GM23248 (cell line): ENCODE results near the gene DLST. TPM values are rescaled to one million over a fixed set of nuclear protein-coding genes. Genes with fewer than 3 reads are reported as not detected.
A peak's percentile ranks its signal among the peaks of the same experiment; 100 is the strongest.

Experiments
- DNase-seq: peaks from one replicate; pipeline ENCODE4 v3.0.0-alpha.2; 2015
- H2AFZ ChIP-seq: fragments of 200-600 bp; sonication (generic); 2 replicates; pipeline ENCODE4 v1.6.1; 2016; ENCODE audit warnings: antibody characterized with exemption
- H3F3A ChIP-seq: fragments of 200-600 bp; sonication (generic); 2 replicates; pipeline ENCODE4 v1.6.1; 2016; ENCODE audit warnings: mild to moderate bottlenecking, antibody characterized with exemption, mixed run types; ENCODE audit not compliant: insufficient read depth
- H3K27ac ChIP-seq: fragments of 200-600 bp; sonication (generic); 2 replicates; pipeline ENCODE4 v1.5.1; 2016; ENCODE audit warnings: mild to moderate bottlenecking
- H3K27me3 ChIP-seq: fragments of 200-600 bp; sonication (generic); replicated peaks from 2 replicates; pipeline ENCODE4 v1.6.1; 2016; ENCODE audit warnings: mild to moderate bottlenecking; ENCODE audit not compliant: insufficient read depth
- H3K36me3 ChIP-seq: fragments of 200-600 bp; sonication (generic); 2 replicates; pipeline ENCODE4 v1.6.1; 2016; ENCODE audit warnings: low read depth, mild to moderate bottlenecking
- H3K4me1 ChIP-seq: fragments of 200-600 bp; sonication (generic); 2 replicates; pipeline ENCODE4 v1.6.1; 2016; ENCODE audit warnings: mild to moderate bottlenecking; ENCODE audit not compliant: insufficient read depth
- H3K4me2 ChIP-seq: fragments of 200-600 bp; sonication (generic); one replicate; pipeline ENCODE4 v1.6.1; 2016; ENCODE audit warnings: mild to moderate bottlenecking; ENCODE audit not compliant: unreplicated experiment
- H3K4me3 ChIP-seq: fragments of 200-600 bp; sonication (generic); 2 replicates; pipeline ENCODE4 v1.5.1; 2016; ENCODE audit warnings: mild to moderate bottlenecking
- H3K79me2 ChIP-seq: fragments of 200-600 bp; sonication (generic); 2 replicates; pipeline ENCODE4 v1.6.1; 2016; ENCODE audit warnings: mild to moderate bottlenecking; ENCODE audit not compliant: insufficient read depth
- H3K9ac ChIP-seq: fragments of 200-600 bp; sonication (generic); 2 replicates; pipeline ENCODE4 v1.6.1; 2016; ENCODE audit warnings: mild to moderate bottlenecking
- H3K9me2 ChIP-seq: fragments of 200-600 bp; sonication (generic); 2 replicates; pipeline ENCODE4 v1.6.1; 2016; ENCODE audit warnings: mixed run types, mild to moderate bottlenecking, moderate library complexity; ENCODE audit not compliant: insufficient read depth
- H3K9me3 ChIP-seq: fragments of 200-600 bp; sonication (generic); one replicate; pipeline ENCODE4 v1.6.1; 2017; ENCODE audit warnings: low read depth
- H4K20me1 ChIP-seq: fragments of 200-600 bp; sonication (generic); 2 replicates; pipeline ENCODE4 v1.6.0; 2016; ENCODE audit not compliant: insufficient read depth
- EZH2 ChIP-seq: fragments of 200-600 bp; sonication (generic); IDR thresholded peaks from 2 replicates; pipeline ENCODE4 v1.6.1; 2018; ENCODE audit warnings: antibody characterized with exemption, mild to moderate bottlenecking; ENCODE audit not compliant: insufficient read depth, poor library complexity, severe bottlenecking
- EZH2phosphoT487 ChIP-seq: fragments of 200-600 bp; sonication (generic); IDR thresholded peaks from 2 replicates; pipeline ENCODE4 v1.6.1; 2018; ENCODE audit warnings: antibody characterized with exemption, moderate library complexity, mild to moderate bottlenecking, low read depth; ENCODE audit not compliant: insufficient read depth
- WGBS, 2 experiments: methylation state at CpG; one replicate each; pipeline ENCODE4 v1.1.6; 2015 to 2017; ENCODE audit warnings: low lambda C conversion rate in 2 of 2, low coverage in 1 of 2; ENCODE audit errors: missing lambda C conversion rate in 2 of 2; 5-methylcytosine and 5-hydroxymethylcytosine counted together
- in situ Hi-C: fragments of 300-500 bp; cut with MboI; formaldehyde crosslinking; loops from 2 replicates; pipeline ENCODE4 v1.15.0; 2020
- polyA plus RNA-seq: library from polyadenylated mRNA; unstranded; fragments of >200 nt; fragmentation: Nextera tagmentation; extraction: Ambion mirVana; gene quantifications from 2 replicates; pipeline ENCODE4 v1.2.1, GENCODE V29; 2016
- total RNA-seq: library from RNA; depleted of rRNA; stranded (reverse); fragments of >200 nt; shearing (Covaris generic); gene quantifications from 2 replicates; pipeline ENCODE4 v1.2.3, GENCODE V29; 2014

DLST gene
- total and polyA plus RNA-seq, 2 experiments from 2014 or later: 11.8 to 60.8 TPM

GRCh38 chr14:74856366-74856765, 25.4 kb upstream of the DLST start:
- H3F3A ChIP-seq: peaks cover 42% of the 10 kb centered on the region
- DNase-seq: no peak
- H3K79me2 ChIP-seq: no peaks in the 10 kb centered on the region
- 97 to 100% methylated on average over 1 of the region's 1 CpG for WGBS, 2 experiments
- no peaks in the 10 kb centered on the region for H3K27me3 ChIP-seq
- H3K27ac ChIP-seq: no peak overlapping the region
- no peaks in the 10 kb centered on the region for H3K36me3 ChIP-seq
- no peak overlapping the region for H3K4me2 ChIP-seq
- peaks cover 33% of the 10 kb centered on the region for H3K4me1 ChIP-seq
- H4K20me1 ChIP-seq: no peaks in the 10 kb centered on the region
- no peaks in the 10 kb centered on the region for H3K9me2 ChIP-seq
- TF ChIP-seq EZH2phosphoT487: no peak
- TF ChIP-seq EZH2: no peak
- H3K4me3 ChIP-seq: no peak overlapping the region
- H3K9ac ChIP-seq: no peak overlapping the region
- no peak overlapping the region for H2AFZ ChIP-seq
- H3K9me3 ChIP-seq: no peaks in the 10 kb centered on the region
- in situ Hi-C loops: no loop called here

- Histone ChIP-seq H3K27me3 (no peaks in the 10 kb centered on the region), H3K27ac (no peak overlapping the region), H2AFZ (no peak overlapping the region), H3K36me3 (no peaks in the 10 kb centered on the region), H3K9me2 (no peaks in the 10 kb centered on the region), H3K79me2 (no peaks in the 10 kb centered on the region), H3F3A (peaks cover 33% of the 10 kb centered on the region), H4K20me1 (no peaks in the 10 kb centered on the region), H3K4me2 (no peak overlapping the region), H3K4me1 (peaks cover 27% of the 10 kb centered on the region), H3K4me3 (no peak overlapping the region), H3K9me3 (no peaks in the 10 kb centered on the region), H3K9ac (no peak overlapping the region)
- TF ChIP-seq EZH2phosphoT487: no peak
- in situ Hi-C loops: no loop called here
- WGBS, 2 experiments: 4 to 10% methylated on average over 1 of the region's 1 CpG
- peak; percentile 55 for DNase-seq
Measured at GRCh38 chr14:74858022-74858421, 23.7 kb upstream of the DLST start.

GRCh38 chr14:74859757-74860552, 21.8 kb upstream of the DLST start:
- Histone ChIP-seq H3K9me2 (no peaks in the 10 kb centered on the region), H3K9ac (no peak overlapping the region), H4K20me1 (no peaks in the 10 kb centered on the region), H3F3A (peaks cover 16% of the 10 kb centered on the region; the same call in 1 of the 2 replicates), H3K27me3 (no peaks in the 10 kb centered on the region), H2AFZ (no peak overlapping the region), H3K4me1 (peaks cover 12% of the 10 kb centered on the region), H3K4me2 (no peak overlapping the region), H3K79me2 (no peaks in the 10 kb centered on the region), H3K27ac (no peak overlapping the region), H3K36me3 (no peaks in the 10 kb centered on the region), H3K4me3 (no peak overlapping the region), H3K9me3 (no peaks in the 10 kb centered on the region)
- in situ Hi-C loops: no loop called here
- WGBS, 2 experiments: 76 to 77% methylated on average over 10 of the region's 10 CpGs
- DNase-seq: no peak
- TF ChIP-seq EZH2phosphoT487 (no peak), EZH2 (no peak)

GRCh38 chr14:74860899-74861733, 20.6 kb upstream of the DLST start:
- no peak for TF ChIP-seq EZH2phosphoT487
- TF ChIP-seq EZH2: no peak
- WGBS, 2 experiments: 30 to 32% methylated on average over 7 of the region's 7 CpGs
- DNase-seq: peak; percentile 87
- H3K9ac ChIP-seq: no peak overlapping the region
- H3K4me2 ChIP-seq: no peak overlapping the region
- H3K9me2 ChIP-seq: no peaks in the 10 kb centered on the region
- H3K4me1 ChIP-seq: peaks cover 12% of the 10 kb centered on the region
- no peaks in the 10 kb centered on the region for H3K36me3 ChIP-seq
- no peaks in the 10 kb centered on the region for H4K20me1 ChIP-seq
- no peaks in the 10 kb centered on the region for H3K9me3 ChIP-seq
- H3K27me3 ChIP-seq: no peaks in the 10 kb centered on the region
- in situ Hi-C loops: no loop called here
- H3K4me3 ChIP-seq: no peak overlapping the region
- peaks cover 16% of the 10 kb centered on the region; the same call in 1 of the 2 replicates for H3F3A ChIP-seq
- no peaks in the 10 kb centered on the region for H3K79me2 ChIP-seq
- H2AFZ ChIP-seq: no peak overlapping the region
- no peak overlapping the region for H3K27ac ChIP-seq
